ENCODE measurements around the gene CAPRIN1. TPM values are rescaled to one million over a fixed set of nuclear protein-coding genes. Genes with fewer than 3 reads are reported as not detected.

The CAPRIN1 gene
- total RNA-seq, 3 donors from 2014 or later = 148 to 198 (median 167) TPM

Other genes starting within 250 kb of the CAPRIN1 start
- gene LMO2, start 159.7 kb upstream of the CAPRIN1 start, total RNA-seq = 10 to 100 TPM; 19.5 to 21.9 (median 20.0) TPM
- gene NAT10, start 53.9 kb downstream of the CAPRIN1 start, total RNA-seq = 10 to 100 TPM; 22.6 to 41.0 (median 31.5) TPM